ENCODE results near the gene MTUS2.

Gene MTUS2

DNA sequence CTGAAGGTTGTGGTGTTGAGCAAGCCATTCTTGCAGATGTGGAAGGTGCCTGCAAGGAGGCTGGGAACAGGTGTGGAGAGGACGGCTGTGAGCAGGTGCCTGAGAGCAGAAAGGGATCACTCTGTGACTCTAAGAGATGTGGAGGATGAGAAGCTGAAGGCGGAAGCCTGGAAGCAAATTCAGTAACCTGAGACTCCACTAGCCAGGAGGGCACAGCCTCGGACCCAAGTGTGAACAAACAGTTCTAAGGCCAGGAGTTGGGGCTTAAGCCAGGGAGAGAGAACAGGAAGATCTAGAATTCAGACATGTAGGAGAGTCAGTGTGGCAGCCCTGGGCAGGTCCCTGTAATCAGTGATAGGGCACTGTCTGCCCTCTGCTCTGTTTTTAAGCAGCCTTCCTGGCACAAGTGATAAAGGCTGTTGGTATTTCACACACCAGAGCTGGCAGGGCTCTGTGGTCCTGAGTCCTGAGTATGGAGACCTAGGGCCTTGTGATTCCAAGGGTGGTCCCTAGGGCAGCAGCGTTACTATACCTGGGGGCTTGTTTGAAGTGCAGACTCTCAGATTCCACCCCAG, 644.1 kb downstream of the MTUS2 start:
- Histone ChIP-seq H3K4me1 (ENCODE audit: control insufficient read depth, insufficient read depth, low read length) (no peaks in the 10 kb centered on the region), H3K4me3 (ENCODE audit: low read length) (no peak overlapping the region), H3K9ac (ENCODE audit: low read length) (no peak overlapping the region), H3K27me3 (ENCODE audit: control insufficient read depth, insufficient read depth, low read length) (no peaks in the 10 kb centered on the region), H3K9me3 (ENCODE audit: control insufficient read depth, low read length) (no peaks in the 10 kb centered on the region), H3K36me3 (ENCODE audit: control insufficient read depth, insufficient read depth, low read length) (no peaks in the 10 kb centered on the region)

DNA sequence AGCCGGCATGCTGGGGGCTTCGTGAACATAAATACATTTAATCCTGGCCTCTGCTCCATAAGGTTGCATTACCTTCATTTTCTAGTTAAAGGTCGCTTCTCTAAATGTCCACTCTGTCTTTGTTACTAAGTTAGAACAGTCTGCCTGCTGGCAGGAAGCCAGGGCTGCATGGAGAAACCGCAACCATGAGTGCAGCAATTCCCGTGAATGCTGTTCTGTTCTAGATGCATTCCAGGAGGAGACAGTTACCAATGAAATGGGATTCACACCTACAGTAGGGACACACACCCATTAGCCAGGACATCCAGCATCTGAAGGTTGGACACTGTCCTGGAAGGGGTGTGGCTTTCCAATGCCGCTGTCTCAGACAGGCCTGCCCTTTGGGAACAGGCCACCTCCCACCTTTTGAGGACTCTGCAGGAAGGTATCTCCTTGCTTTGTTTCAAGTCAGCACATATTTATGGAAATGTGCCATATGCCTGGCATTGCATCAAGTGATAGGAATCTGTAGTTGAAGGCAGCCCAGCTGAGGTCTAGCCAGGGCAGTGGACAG, 645.7 kb downstream of the MTUS2 start:
- Histone ChIP-seq H3K9me3 (ENCODE audit: control insufficient read depth, low read length) (no peaks in the 10 kb centered on the region), H3K9ac (ENCODE audit: low read length) (no peak overlapping the region), H3K4me3 (ENCODE audit: low read length) (no peak overlapping the region), H3K36me3 (ENCODE audit: control insufficient read depth, insufficient read depth, low read length) (no peaks in the 10 kb centered on the region), H3K4me1 (ENCODE audit: control insufficient read depth, insufficient read depth, low read length) (no peaks in the 10 kb centered on the region), H3K27me3 (ENCODE audit: control insufficient read depth, insufficient read depth, low read length) (no peaks in the 10 kb centered on the region)

DNA sequence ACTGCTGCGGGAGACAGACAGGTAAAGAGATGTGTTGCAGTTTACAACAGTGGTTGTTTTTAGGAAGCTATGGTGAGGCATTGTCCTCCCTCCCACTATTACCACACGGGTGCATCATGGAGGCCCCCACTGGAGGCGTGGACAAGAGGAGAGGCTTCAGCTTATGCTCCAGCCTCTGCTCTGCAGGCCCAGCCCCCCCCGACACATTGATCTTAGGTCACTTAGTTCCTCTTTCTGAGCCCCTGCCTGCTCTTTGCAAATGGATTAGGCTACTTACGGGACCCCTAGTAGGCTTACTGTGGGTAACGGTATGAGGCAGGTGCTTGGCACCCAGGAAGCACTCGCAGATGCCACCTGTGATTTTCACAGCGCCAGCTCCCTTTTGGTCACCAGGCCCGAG, 651.4 kb downstream of the MTUS2 start:
- H3K9ac ChIP-seq (ENCODE audit: low read length), result no peak overlapping the region
- no peaks in the 10 kb centered on the region for H3K27me3 ChIP-seq (ENCODE audit: control insufficient read depth, insufficient read depth, low read length)
- no peaks in the 10 kb centered on the region for H3K36me3 ChIP-seq (ENCODE audit: control insufficient read depth, insufficient read depth, low read length)
- H3K4me3 ChIP-seq (ENCODE audit: low read length), result no peak overlapping the region
- H3K4me1 ChIP-seq (ENCODE audit: control insufficient read depth, insufficient read depth, low read length), result no peaks in the 10 kb centered on the region
- no peaks in the 10 kb centered on the region for H3K9me3 ChIP-seq (ENCODE audit: control insufficient read depth, low read length)

DNA sequence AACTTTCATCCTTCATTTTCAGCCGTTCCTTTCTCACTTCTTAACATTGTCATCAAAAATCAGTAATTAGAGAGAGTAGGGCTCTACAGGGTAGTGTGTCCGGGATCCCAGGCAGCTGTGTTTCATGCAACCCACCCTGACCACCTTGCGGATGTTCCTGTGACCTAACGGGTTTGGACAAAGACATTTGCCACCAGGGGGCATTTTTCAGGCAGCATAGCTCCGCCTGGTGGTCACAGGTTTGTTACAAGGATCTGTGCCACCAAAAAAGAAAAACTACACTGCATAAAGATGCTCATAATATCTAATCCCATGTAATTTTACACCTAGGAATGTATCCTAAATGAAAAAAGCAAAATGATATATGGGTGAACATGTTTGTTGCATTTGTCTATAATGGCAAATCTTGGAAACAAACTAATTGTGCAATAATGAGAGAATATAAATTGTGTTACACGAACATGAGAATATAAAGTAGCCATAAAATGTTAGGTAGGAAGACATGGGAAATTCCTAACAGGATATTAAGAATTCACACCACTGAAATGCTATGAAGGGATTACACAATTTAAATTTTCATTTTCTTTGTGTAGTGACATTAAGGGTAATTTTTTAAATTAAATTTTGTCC, 652.3 kb downstream of the MTUS2 start:
- no peaks in the 10 kb centered on the region for H3K9me3 ChIP-seq (ENCODE audit: control insufficient read depth, low read length)
- no peak overlapping the region for H3K9ac ChIP-seq (ENCODE audit: low read length)
- H3K4me3 ChIP-seq (ENCODE audit: low read length), result no peak overlapping the region
- no peaks in the 10 kb centered on the region for H3K4me1 ChIP-seq (ENCODE audit: control insufficient read depth, insufficient read depth, low read length)
- no peaks in the 10 kb centered on the region for H3K27me3 ChIP-seq (ENCODE audit: control insufficient read depth, insufficient read depth, low read length)
- H3K36me3 ChIP-seq (ENCODE audit: control insufficient read depth, insufficient read depth, low read length), result no peaks in the 10 kb centered on the region

DNA sequence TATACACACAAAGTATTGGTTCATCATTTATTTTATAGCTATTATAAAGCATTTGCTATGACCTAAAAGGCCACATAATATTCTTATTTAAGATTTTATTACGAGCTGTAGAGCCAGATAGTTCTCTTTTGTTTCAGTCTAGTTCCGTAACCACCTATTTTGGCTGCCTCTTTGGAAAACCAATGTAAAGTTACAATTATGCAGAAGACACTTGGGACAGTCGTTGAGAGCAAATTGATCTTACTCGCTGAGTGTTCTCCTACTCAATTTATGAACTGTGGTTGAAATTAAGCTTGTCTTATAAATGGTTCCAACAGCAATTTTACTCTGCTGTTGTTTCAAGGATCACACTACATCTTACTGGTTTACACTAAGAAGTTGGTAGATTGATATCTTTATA, 653.0 kb downstream of the MTUS2 start:
- no peaks in the 10 kb centered on the region for H3K4me1 ChIP-seq (ENCODE audit: control insufficient read depth, insufficient read depth, low read length)
- no peak overlapping the region for H3K9ac ChIP-seq (ENCODE audit: low read length)
- no peak overlapping the region for H3K4me3 ChIP-seq (ENCODE audit: low read length)
- no peaks in the 10 kb centered on the region for H3K27me3 ChIP-seq (ENCODE audit: control insufficient read depth, insufficient read depth, low read length)
- H3K36me3 ChIP-seq (ENCODE audit: control insufficient read depth, insufficient read depth, low read length), result no peaks in the 10 kb centered on the region
- H3K9me3 ChIP-seq (ENCODE audit: control insufficient read depth, low read length), result no peaks in the 10 kb centered on the region

DNA sequence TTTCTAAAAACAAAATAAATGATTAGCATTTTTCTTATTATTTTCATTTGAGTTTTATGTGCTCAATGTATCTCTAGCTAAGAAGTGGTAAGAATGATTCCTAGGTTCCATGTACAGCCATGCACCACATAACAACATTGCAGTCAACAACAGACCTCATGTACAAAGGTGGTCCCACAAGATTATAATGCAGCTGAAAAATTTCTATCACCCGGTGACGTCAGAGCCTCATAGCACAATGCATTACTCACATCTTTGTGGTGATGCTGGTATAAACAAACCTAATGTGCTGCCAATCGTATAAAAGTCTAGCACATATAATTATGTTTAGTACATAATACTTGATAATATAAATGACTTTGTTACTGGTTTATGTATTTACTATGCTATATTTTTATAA, 654.9 kb downstream of the MTUS2 start:
- no peak overlapping the region for H3K9ac ChIP-seq (ENCODE audit: low read length)
- H3K4me1 ChIP-seq (ENCODE audit: control insufficient read depth, insufficient read depth, low read length), result no peaks in the 10 kb centered on the region
- H3K4me3 ChIP-seq (ENCODE audit: low read length), result no peak overlapping the region
- H3K27me3 ChIP-seq (ENCODE audit: control insufficient read depth, insufficient read depth, low read length), result no peaks in the 10 kb centered on the region
- no peaks in the 10 kb centered on the region for H3K36me3 ChIP-seq (ENCODE audit: control insufficient read depth, insufficient read depth, low read length)
- H3K9me3 ChIP-seq (ENCODE audit: control insufficient read depth, low read length), result no peaks in the 10 kb centered on the region

DNA sequence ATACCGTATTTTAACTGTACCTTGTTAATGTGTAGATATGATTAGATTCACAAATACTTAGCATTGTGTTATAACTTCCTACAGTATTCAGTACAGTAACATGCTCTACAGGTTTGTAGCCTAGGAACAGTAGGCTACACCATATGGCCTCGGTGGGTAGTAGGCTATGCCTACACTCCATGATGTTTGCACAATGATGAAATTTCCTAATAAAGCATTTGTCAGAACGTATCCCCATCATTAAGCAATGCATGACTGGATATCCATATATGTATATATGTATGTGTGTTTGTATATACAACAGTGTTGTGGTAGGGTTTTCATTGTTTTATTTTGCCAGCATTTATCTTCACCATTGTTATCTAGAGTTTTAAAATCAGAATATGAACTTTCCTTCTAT, 655.9 kb downstream of the MTUS2 start:
- no peaks in the 10 kb centered on the region for H3K27me3 ChIP-seq (ENCODE audit: control insufficient read depth, insufficient read depth, low read length)
- H3K9me3 ChIP-seq (ENCODE audit: control insufficient read depth, low read length), result no peaks in the 10 kb centered on the region
- H3K4me1 ChIP-seq (ENCODE audit: control insufficient read depth, insufficient read depth, low read length), result no peaks in the 10 kb centered on the region
- H3K9ac ChIP-seq (ENCODE audit: low read length), result no peak overlapping the region
- H3K4me3 ChIP-seq (ENCODE audit: low read length), result no peak overlapping the region
- no peaks in the 10 kb centered on the region for H3K36me3 ChIP-seq (ENCODE audit: control insufficient read depth, insufficient read depth, low read length)

DNA sequence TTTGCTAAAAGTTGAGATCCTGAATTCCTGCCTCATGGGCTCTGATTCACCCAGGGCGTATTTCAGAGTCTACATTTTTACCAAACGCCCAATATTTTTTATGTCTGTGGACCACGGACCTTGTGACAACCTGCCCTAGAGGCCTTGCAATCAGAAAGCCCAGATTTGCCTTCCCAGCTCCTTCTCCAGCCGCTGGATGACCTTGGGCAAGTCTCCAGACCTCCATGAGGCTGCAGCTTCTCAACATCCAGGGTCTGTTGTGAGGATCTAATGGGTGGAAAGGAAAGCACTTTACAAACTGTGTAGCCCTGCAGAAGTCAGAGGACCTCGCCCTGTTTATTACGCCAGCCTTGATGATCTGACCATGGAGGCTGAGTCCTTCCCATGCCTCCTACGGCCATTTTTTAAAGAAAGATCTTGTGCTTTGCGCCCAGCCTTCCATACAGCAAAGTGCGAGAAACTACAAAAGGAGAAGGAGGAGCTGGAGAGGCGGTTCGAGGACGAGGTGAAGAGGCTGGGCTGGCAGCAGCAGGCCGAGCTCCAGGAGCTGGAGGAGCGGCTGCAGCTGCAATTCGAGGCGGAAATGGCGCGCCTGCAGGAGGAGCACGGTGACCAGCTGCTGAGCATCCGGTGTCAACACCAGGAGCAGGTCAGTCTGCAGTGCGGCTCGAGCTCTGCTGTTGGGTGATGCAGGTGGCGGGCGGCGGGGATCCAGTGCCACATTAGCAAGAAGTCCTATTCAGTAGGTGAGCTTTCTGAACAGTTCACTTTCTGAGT, 659.8 kb downstream of the MTUS2 start:
- Histone ChIP-seq H3K9ac (ENCODE audit: low read length) (no peak overlapping the region), H3K27me3 (ENCODE audit: control insufficient read depth, insufficient read depth, low read length) (no peaks in the 10 kb centered on the region), H3K4me3 (ENCODE audit: low read length) (no peak overlapping the region), H3K9me3 (ENCODE audit: control insufficient read depth, low read length) (no peaks in the 10 kb centered on the region), H3K4me1 (ENCODE audit: control insufficient read depth, insufficient read depth, low read length) (no peaks in the 10 kb centered on the region), H3K36me3 (ENCODE audit: control insufficient read depth, insufficient read depth, low read length) (no peaks in the 10 kb centered on the region)

DNA sequence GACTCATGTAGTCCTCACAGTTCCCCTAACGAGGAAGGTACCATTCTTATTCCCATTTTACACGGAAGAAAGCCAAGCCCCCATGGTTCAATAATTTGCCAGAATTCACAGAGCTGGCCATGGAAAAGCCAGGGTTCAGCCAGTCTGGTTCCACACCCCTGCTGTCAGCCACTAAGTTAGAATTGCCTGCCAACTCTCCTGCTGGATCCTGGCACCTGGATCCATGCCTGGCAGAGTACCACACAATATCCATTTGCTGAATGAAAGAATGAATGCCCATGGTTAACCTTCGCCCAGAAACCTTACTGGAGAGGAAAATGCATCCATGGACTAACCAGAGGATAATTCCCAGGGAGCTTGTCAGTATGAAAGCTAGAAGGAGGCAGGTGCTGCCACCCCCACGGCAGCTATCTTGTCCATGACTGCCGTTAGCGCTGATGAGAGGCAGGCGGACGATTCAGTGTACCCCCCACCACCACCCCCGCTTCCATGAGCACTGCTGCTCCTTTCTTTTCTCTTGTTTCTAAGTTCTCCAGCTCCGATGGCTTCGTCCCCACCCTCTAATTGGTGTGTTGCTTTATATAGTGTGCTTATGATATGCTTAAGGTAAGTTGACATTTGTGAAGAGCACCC, 660.9 kb downstream of the MTUS2 start:
- no peak overlapping the region for H3K4me3 ChIP-seq (ENCODE audit: low read length)
- H3K36me3 ChIP-seq (ENCODE audit: control insufficient read depth, insufficient read depth, low read length), result no peaks in the 10 kb centered on the region

DNA sequence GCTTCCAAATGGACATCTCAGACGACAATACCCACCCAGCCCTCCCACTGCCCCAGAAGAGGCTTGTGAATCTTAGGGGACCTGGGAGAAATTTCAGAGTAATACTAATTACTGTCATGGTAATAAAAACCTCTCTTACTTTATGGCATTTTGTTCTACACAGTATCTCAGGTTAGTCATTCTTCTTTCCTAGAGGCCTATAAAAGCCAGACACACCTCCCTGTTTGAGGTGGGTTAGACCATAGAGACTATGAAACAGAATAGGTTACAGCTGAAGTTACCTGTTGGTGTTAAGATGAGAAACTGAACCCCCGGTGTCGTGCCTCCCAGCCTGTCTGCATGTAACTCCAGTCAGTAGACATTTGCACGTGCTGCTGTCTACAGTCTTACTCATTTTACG, 661.5 kb downstream of the MTUS2 start:
- no peaks in the 10 kb centered on the region for H3K27me3 ChIP-seq (ENCODE audit: control insufficient read depth, insufficient read depth, low read length)
- no peaks in the 10 kb centered on the region for H3K36me3 ChIP-seq (ENCODE audit: control insufficient read depth, insufficient read depth, low read length)
- no peak overlapping the region for H3K9ac ChIP-seq (ENCODE audit: low read length)
- H3K4me1 ChIP-seq (ENCODE audit: control insufficient read depth, insufficient read depth, low read length), result no peaks in the 10 kb centered on the region
- H3K9me3 ChIP-seq (ENCODE audit: control insufficient read depth, low read length), result no peaks in the 10 kb centered on the region
- no peak overlapping the region for H3K4me3 ChIP-seq (ENCODE audit: low read length)

More for the DNA sequence above, 660.9 kb downstream of the MTUS2 start:
- Histone ChIP-seq H3K9me3 (ENCODE audit: control insufficient read depth, low read length) (no peaks in the 10 kb centered on the region), H3K4me1 (ENCODE audit: control insufficient read depth, insufficient read depth, low read length) (no peaks in the 10 kb centered on the region), H3K27me3 (ENCODE audit: control insufficient read depth, insufficient read depth, low read length) (no peaks in the 10 kb centered on the region), H3K9ac (ENCODE audit: low read length) (no peak overlapping the region)

DNA sequence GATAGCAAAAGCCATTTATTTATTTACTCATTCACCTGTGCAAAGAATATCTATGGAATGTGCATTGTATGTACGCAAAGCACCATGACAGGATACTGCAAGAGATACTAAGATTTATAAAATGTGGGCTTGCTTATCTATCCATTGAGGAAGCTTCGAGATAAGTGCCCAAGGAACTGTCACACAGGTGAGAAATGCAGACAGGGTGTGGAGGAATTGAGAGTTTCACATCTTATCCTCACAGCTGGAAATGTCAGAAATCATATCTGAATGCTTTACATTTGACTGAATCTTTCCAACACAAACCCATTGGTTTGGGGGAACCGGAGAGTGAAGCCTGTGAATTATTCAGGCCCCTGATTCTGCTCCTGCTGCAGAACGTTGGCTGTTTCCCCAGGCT, 662.4 kb downstream of the MTUS2 start:
- Histone ChIP-seq H3K27me3 (ENCODE audit: control insufficient read depth, insufficient read depth, low read length) (no peaks in the 10 kb centered on the region), H3K9me3 (ENCODE audit: control insufficient read depth, low read length) (no peaks in the 10 kb centered on the region), H3K9ac (ENCODE audit: low read length) (no peak overlapping the region), H3K4me3 (ENCODE audit: low read length) (no peak overlapping the region), H3K36me3 (ENCODE audit: control insufficient read depth, insufficient read depth, low read length) (no peaks in the 10 kb centered on the region), H3K4me1 (ENCODE audit: control insufficient read depth, insufficient read depth, low read length) (no peaks in the 10 kb centered on the region)

DNA sequence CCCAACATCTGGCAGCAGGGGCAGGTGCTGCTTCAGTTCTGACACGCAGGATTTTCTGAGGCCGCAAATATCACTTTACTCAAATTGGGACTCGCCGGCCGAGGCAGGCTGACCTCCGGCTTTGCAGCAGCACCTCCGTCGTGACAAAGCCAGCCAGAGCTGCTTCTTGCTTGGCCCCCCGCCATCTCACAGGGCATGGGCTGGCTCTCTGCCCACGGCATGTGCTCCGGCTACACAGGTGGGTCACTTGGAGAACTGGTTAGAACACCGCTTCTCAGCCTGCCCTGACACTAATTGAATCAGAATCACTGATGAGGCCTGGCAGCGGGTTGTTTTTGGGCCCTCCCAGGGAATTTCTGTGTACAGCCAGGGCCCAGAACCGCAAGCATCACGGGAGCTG, 663.1 kb downstream of the MTUS2 start:
- no peak overlapping the region for H3K9ac ChIP-seq (ENCODE audit: low read length)
- H3K36me3 ChIP-seq (ENCODE audit: control insufficient read depth, insufficient read depth, low read length), result no peaks in the 10 kb centered on the region
- no peaks in the 10 kb centered on the region for H3K27me3 ChIP-seq (ENCODE audit: control insufficient read depth, insufficient read depth, low read length)
- H3K4me3 ChIP-seq (ENCODE audit: low read length), result no peak overlapping the region
- H3K4me1 ChIP-seq (ENCODE audit: control insufficient read depth, insufficient read depth, low read length), result no peaks in the 10 kb centered on the region
- no peaks in the 10 kb centered on the region for H3K9me3 ChIP-seq (ENCODE audit: control insufficient read depth, low read length)

All from mucosa of stomach (tissue), 1 donor.